ENCODE measurements around the gene LRP5. TPM values are rescaled to one million over a fixed set of nuclear protein-coding genes. Genes with fewer than 3 reads are reported as not detected.

The LRP5 gene
- polyA plus RNA-seq, 4 donors, result 39.7 to 122 (median 78.4) TPM

DNA sequence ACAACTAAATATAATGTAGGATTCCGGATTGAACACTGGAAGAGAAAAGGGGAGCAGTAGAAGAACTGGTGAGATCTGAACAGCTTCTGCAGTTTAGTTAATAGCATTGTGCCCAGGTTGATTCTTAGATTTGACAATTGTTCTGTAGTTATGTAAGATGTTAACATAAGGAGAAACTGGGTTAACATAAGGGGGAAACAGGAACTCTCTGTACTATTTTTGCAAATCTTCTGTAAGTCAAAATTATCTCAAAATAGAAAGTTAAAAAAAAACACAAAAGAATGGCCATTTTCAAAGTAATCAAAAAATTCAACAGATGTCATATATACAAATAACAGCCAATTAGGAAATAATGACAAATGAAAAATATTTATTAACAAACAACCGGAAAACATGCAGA lies 18.7 kb upstream of the LRP5 start:
- H3K27me3 ChIP-seq (ENCODE audit: control insufficient read depth in 3 of 3, insufficient read depth in 3 of 3, low read length in 3 of 3), result no peaks in the 10 kb centered on the region
- WGBS, 3 donors, result 79 to 88% (median 84%) methylated on average over 2 of the region's 2 CpGs
- DNase-seq (no peak), FAIRE-seq (no peak)
- H3K36me3 ChIP-seq (ENCODE audit: control insufficient read depth in 3 of 3, insufficient read depth in 2 of 3, low read depth in 1 of 3, low read length in 3 of 3), result no peaks in the 10 kb centered on the region
- H3K27ac ChIP-seq (ENCODE audit: low read depth in 1 of 3, low read length in 2 of 3), result no peak overlapping the region
- peaks cover 0 to 23% (median 4%) of the 10 kb centered on the region in 3 donors for H3K4me1 ChIP-seq (ENCODE audit: control insufficient read depth in 3 of 3, insufficient read depth in 2 of 3, low read depth in 1 of 3, low read length in 2 of 3)
- peaks cover 0 to 5% of the 10 kb centered on the region in 2 donors for H3K9me3 ChIP-seq (ENCODE audit: control insufficient read depth in 2 of 2, insufficient read depth in 1 of 2, low read depth in 1 of 2, low read length in 1 of 2)
- H3K4me3 ChIP-seq (ENCODE audit: low read depth in 1 of 3, low read length in 3 of 3), result no peak overlapping the region

DNA sequence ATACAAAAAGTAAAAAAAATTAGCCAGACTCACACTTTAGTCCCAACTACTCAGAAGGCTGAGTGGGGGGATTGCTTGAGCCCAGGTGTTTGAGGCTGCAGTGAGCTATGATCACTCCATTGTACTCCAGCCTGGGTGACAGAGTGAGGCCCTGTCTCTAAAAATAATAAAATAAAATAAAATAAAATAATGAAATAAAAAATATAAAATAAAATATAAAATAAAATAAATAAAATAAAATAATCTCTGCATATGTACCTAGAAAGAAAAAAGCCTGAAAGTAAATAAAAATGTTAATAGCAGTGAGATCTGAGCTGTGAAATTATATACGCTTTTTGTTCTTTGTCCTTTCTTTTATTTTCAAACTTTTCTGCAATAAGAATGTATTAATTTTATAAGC lies 17.1 kb upstream of the LRP5 start:
- FAIRE-seq, result no peak
- no peaks in the 10 kb centered on the region for H3K36me3 ChIP-seq (ENCODE audit: control insufficient read depth in 3 of 3, insufficient read depth in 2 of 3, low read depth in 1 of 3, low read length in 3 of 3)
- H3K4me3 ChIP-seq (ENCODE audit: low read depth in 1 of 3, low read length in 3 of 3), result no peak overlapping the region
- no peaks in the 10 kb centered on the region for H3K9me3 ChIP-seq (ENCODE audit: control insufficient read depth in 2 of 2, insufficient read depth in 1 of 2, low read depth in 1 of 2, low read length in 1 of 2)
- peaks cover 0 to 30% (median 6%) of the 10 kb centered on the region in 3 donors for H3K4me1 ChIP-seq (ENCODE audit: control insufficient read depth in 3 of 3, insufficient read depth in 2 of 3, low read depth in 1 of 3, low read length in 2 of 3)
- DNase-seq, result no peak
- WGBS, 3 donors, result 96 to 98% (median 97%) methylated on average over 1 of the region's 1 CpG
- no peak overlapping the region for H3K27ac ChIP-seq (ENCODE audit: low read depth in 1 of 3, low read length in 2 of 3)
- H3K27me3 ChIP-seq (ENCODE audit: control insufficient read depth in 3 of 3, insufficient read depth in 3 of 3, low read length in 3 of 3), result no peaks in the 10 kb centered on the region

DNA sequence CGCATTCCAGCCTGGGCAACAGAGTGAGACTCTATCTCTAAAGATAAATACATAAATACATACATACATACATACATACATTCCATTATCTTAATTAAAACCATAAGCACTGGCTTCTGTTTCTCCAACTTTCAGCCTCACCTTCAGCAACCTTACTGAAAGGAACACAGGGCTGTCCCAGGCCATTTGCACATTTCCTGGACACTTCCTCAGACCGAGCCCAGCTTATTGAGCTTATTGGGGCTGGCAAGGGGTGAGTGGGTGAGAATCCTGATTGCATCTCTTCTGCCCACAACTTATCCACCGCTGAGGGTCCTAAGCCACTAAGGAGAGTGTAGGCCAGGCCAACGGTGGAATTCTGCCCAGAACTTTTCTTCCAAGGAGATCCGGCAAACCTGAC lies 16.5 kb upstream of the LRP5 start:
- Histone ChIP-seq H3K9me3 (ENCODE audit: control insufficient read depth in 2 of 2, insufficient read depth in 1 of 2, low read depth in 1 of 2, low read length in 1 of 2) (no peaks in the 10 kb centered on the region), H3K4me1 (ENCODE audit: control insufficient read depth in 3 of 3, insufficient read depth in 2 of 3, low read depth in 1 of 3, low read length in 2 of 3) (peaks cover 0 to 30% (median 6%) of the 10 kb centered on the region in 3 donors), H3K4me3 (ENCODE audit: low read depth in 1 of 3, low read length in 3 of 3) (no peak overlapping the region), H3K27ac (ENCODE audit: low read depth in 1 of 3, low read length in 2 of 3) (peak overlapping the region in 1 of 3 donors; percentile 98), H3K36me3 (ENCODE audit: control insufficient read depth in 3 of 3, insufficient read depth in 2 of 3, low read depth in 1 of 3, low read length in 3 of 3) (no peaks in the 10 kb centered on the region), H3K27me3 (ENCODE audit: control insufficient read depth in 3 of 3, insufficient read depth in 3 of 3, low read length in 3 of 3) (no peaks in the 10 kb centered on the region)
- no peak for DNase-seq
- WGBS, 3 donors, result 87 to 89% (median 88%) methylated on average over 5 of the region's 5 CpGs
- FAIRE-seq, result no peak

- DNase-seq, result peak; percentile 50 to 94
- Histone ChIP-seq H3K27me3 (ENCODE audit: control insufficient read depth in 3 of 3, insufficient read depth in 3 of 3, low read length in 3 of 3) (no peaks in the 10 kb centered on the region), H3K4me1 (ENCODE audit: control insufficient read depth in 3 of 3, insufficient read depth in 2 of 3, low read depth in 1 of 3, low read length in 2 of 3) (peaks cover 0 to 30% (median 6%) of the 10 kb centered on the region in 3 donors), H3K4me3 (ENCODE audit: low read depth in 1 of 3, low read length in 3 of 3) (no peak overlapping the region), H3K27ac (ENCODE audit: low read depth in 1 of 3, low read length in 2 of 3) (peak overlapping the region in 2 of 3 donors; percentile 96 to 98), H3K9me3 (ENCODE audit: control insufficient read depth in 2 of 2, insufficient read depth in 1 of 2, low read depth in 1 of 2, low read length in 1 of 2) (no peaks in the 10 kb centered on the region), H3K36me3 (ENCODE audit: control insufficient read depth in 3 of 3, insufficient read depth in 2 of 3, low read depth in 1 of 3, low read length in 3 of 3) (no peaks in the 10 kb centered on the region)
- FAIRE-seq, result no peak
- 34 to 71% (median 46%) methylated on average over 15 of the region's 15 CpGs for WGBS, 3 donors
Measured at GRCh38 chr11:68296344-68297051, 15.9 kb upstream of the LRP5 start.

- Histone ChIP-seq H3K27ac (ENCODE audit: low read depth in 1 of 3, low read length in 2 of 3) (peak overlapping the region; percentile 92 to 98 (median 96)), H3K4me1 (ENCODE audit: control insufficient read depth in 3 of 3, insufficient read depth in 2 of 3, low read depth in 1 of 3, low read length in 2 of 3) (peaks cover 0 to 33% (median 6%) of the 10 kb centered on the region in 3 donors), H3K27me3 (ENCODE audit: control insufficient read depth in 3 of 3, insufficient read depth in 3 of 3, low read length in 3 of 3) (no peaks in the 10 kb centered on the region), H3K4me3 (ENCODE audit: low read depth in 1 of 3, low read length in 3 of 3) (no peak overlapping the region), H3K9me3 (ENCODE audit: control insufficient read depth in 2 of 2, insufficient read depth in 1 of 2, low read depth in 1 of 2, low read length in 1 of 2) (no peaks in the 10 kb centered on the region), H3K36me3 (ENCODE audit: control insufficient read depth in 3 of 3, insufficient read depth in 2 of 3, low read depth in 1 of 3, low read length in 3 of 3) (no peaks in the 10 kb centered on the region)
- WGBS, 3 donors, result 74 to 82% (median 79%) methylated on average over 5 to 6 of the region's 6 CpGs
- DNase-seq (no peak), FAIRE-seq (no peak)
Measured at GRCh38 chr11:68297052-68297378, 15.4 kb upstream of the LRP5 start.

DNA sequence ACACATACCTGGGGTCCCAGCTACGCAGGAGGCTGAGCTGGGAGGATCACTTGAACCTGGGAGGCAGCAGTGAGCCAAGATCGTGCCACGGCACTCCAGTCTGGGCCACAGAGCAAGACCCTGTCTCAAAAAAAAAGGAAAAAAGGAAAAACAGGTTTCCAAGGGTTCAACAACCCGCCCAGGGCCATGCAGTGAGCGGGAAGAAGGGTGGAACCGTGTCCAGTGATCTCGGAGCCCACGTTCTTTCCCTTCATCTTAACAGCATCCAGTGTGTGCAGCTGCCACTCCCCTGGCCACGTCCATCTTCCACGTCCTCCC lies 14.9 kb upstream of the LRP5 start:
- Histone ChIP-seq H3K27ac (ENCODE audit: low read depth in 1 of 3, low read length in 2 of 3) (peak overlapping the region; percentile 92 to 98 (median 96)), H3K4me1 (ENCODE audit: control insufficient read depth in 3 of 3, insufficient read depth in 2 of 3, low read depth in 1 of 3, low read length in 2 of 3) (peaks cover 0 to 38% (median 8%) of the 10 kb centered on the region in 3 donors), H3K36me3 (ENCODE audit: control insufficient read depth in 3 of 3, insufficient read depth in 2 of 3, low read depth in 1 of 3, low read length in 3 of 3) (no peaks in the 10 kb centered on the region), H3K9me3 (ENCODE audit: control insufficient read depth in 2 of 2, insufficient read depth in 1 of 2, low read depth in 1 of 2, low read length in 1 of 2) (no peaks in the 10 kb centered on the region), H3K27me3 (ENCODE audit: control insufficient read depth in 3 of 3, insufficient read depth in 3 of 3, low read length in 3 of 3) (no peaks in the 10 kb centered on the region), H3K4me3 (ENCODE audit: low read depth in 1 of 3, low read length in 3 of 3) (no peak overlapping the region)
- WGBS, 3 donors, result 30 to 37% (median 34%) methylated on average over 10 of the region's 10 CpGs
- no peak for FAIRE-seq
- DNase-seq, result no peak

- peak overlapping the region in 1 of 3 donors; percentile 16 for H3K4me3 ChIP-seq (ENCODE audit: low read depth in 1 of 3, low read length in 3 of 3)
- peaks cover 0 to 44% (median 8%) of the 10 kb centered on the region in 3 donors for H3K4me1 ChIP-seq (ENCODE audit: control insufficient read depth in 3 of 3, insufficient read depth in 2 of 3, low read depth in 1 of 3, low read length in 2 of 3)
- H3K27ac ChIP-seq (ENCODE audit: low read depth in 1 of 3, low read length in 2 of 3), result peak overlapping the region; percentile 92 to 98 (median 96)
- no peaks in the 10 kb centered on the region for H3K27me3 ChIP-seq (ENCODE audit: control insufficient read depth in 3 of 3, insufficient read depth in 3 of 3, low read length in 3 of 3)
- peak; percentile 96 to 99 for DNase-seq
- FAIRE-seq, result no peak
- 5 to 23% (median 14%) methylated on average over 34 to 40 of the region's 40 CpGs for WGBS, 3 donors
- H3K9me3 ChIP-seq (ENCODE audit: control insufficient read depth in 2 of 2, insufficient read depth in 1 of 2, low read depth in 1 of 2, low read length in 1 of 2), result no peaks in the 10 kb centered on the region
- no peaks in the 10 kb centered on the region for H3K36me3 ChIP-seq (ENCODE audit: control insufficient read depth in 3 of 3, insufficient read depth in 2 of 3, low read depth in 1 of 3, low read length in 3 of 3)
Measured at GRCh38 chr11:68297812-68298658, 14.4 kb upstream of the LRP5 start.

GRCh38 chr11:68298659-68299516 lies 13.5 kb upstream of the LRP5 start:
- H3K4me3 ChIP-seq (ENCODE audit: low read depth in 1 of 3, low read length in 3 of 3), result peak overlapping the region in 1 of 3 donors; percentile 16
- peaks cover 0 to 2% of the 10 kb centered on the region in 2 donors for H3K9me3 ChIP-seq (ENCODE audit: control insufficient read depth in 2 of 2, insufficient read depth in 1 of 2, low read depth in 1 of 2, low read length in 1 of 2)
- WGBS, 3 donors, result 41 to 60% (median 53%) methylated on average over 14 to 15 of the region's 15 CpGs
- FAIRE-seq (no peak), DNase-seq (peak; percentile 62 to 65)
- H3K27me3 ChIP-seq (ENCODE audit: control insufficient read depth in 3 of 3, insufficient read depth in 3 of 3, low read length in 3 of 3), result no peaks in the 10 kb centered on the region
- H3K36me3 ChIP-seq (ENCODE audit: control insufficient read depth in 3 of 3, insufficient read depth in 2 of 3, low read depth in 1 of 3, low read length in 3 of 3), result no peaks in the 10 kb centered on the region
- H3K4me1 ChIP-seq (ENCODE audit: control insufficient read depth in 3 of 3, insufficient read depth in 2 of 3, low read depth in 1 of 3, low read length in 2 of 3), result peaks cover 0 to 50% (median 8%) of the 10 kb centered on the region in 3 donors
- peak overlapping the region; percentile 92 to 97 (median 96) for H3K27ac ChIP-seq (ENCODE audit: low read depth in 1 of 3, low read length in 2 of 3)
